ENCODE data around the gene FKBP5.
"Not testable (repeated sequence)": the region's sequence is repeated elsewhere in the genome, so short reads cannot be mapped to it uniquely, and the experiment has no call there.

The FKBP5 gene

GRCh38 chr6:35707714-35708407, 19.1 kb upstream of the FKBP5 start:
- no peak overlapping the region for H3K4me3 ChIP-seq (ENCODE audit: low read depth, low read length)
- in situ Hi-C loops (cut with HindIII; ENCODE audit: low sequenced_read_pairs): no loop called here
- DNase-seq (ENCODE audit: low read depth): no peak
- TF ChIP-seq, protein P1, sequence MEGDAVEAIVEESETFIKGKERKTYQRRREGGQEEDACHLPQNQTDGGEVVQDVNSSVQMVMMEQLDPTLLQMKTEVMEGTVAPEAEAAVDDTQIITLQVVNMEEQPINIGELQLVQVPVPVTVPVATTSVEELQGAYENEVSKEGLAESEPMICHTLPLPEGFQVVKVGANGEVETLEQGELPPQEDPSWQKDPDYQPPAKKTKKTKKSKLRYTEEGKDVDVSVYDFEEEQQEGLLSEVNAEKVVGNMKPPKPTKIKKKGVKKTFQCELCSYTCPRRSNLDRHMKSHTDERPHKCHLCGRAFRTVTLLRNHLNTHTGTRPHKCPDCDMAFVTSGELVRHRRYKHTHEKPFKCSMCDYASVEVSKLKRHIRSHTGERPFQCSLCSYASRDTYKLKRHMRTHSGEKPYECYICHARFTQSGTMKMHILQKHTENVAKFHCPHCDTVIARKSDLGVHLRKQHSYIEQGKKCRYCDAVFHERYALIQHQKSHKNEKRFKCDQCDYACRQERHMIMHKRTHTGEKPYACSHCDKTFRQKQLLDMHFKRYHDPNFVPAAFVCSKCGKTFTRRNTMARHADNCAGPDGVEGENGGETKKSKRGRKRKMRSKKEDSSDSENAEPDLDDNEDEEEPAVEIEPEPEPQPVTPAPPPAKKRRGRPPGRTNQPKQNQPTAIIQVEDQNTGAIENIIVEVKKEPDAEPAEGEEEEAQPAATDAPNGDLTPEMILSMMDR (IDR thresholded peaks at IDR 0.05; ENCODE audit: low read depth, low read length, missing control alignments): no peak

- H3K4me3 ChIP-seq (ENCODE audit: low read depth, low read length): no peak overlapping the region
- TF ChIP-seq, protein P1 (IDR thresholded peaks at IDR 0.05; ENCODE audit: low read depth, low read length, missing control alignments): no peak
- in situ Hi-C loops (cut with HindIII; ENCODE audit: low sequenced_read_pairs): no loop called here
- DNase-seq (ENCODE audit: low read depth): no peak
Measured at GRCh38 chr6:35706468-35706867, 17.8 kb upstream of the FKBP5 start.

GRCh38 chr6:35703554-35703953, 14.8 kb upstream of the FKBP5 start:
- TF ChIP-seq, protein P1 (IDR thresholded peaks at IDR 0.05; ENCODE audit: low read depth, low read length, missing control alignments): no peak
- DNase-seq (ENCODE audit: low read depth): no peak
- in situ Hi-C loops (cut with HindIII; ENCODE audit: low sequenced_read_pairs): no loop called here
- H3K4me3 ChIP-seq (ENCODE audit: low read depth, low read length): no peak overlapping the region

- TF ChIP-seq, protein P1 (IDR thresholded peaks at IDR 0.05; ENCODE audit: low read depth, low read length, missing control alignments): no peak
- no peak for DNase-seq (ENCODE audit: low read depth)
- no peak overlapping the region for H3K4me3 ChIP-seq (ENCODE audit: low read depth, low read length)
- in situ Hi-C loops (cut with HindIII; ENCODE audit: low sequenced_read_pairs): no loop called here
Measured at GRCh38 chr6:35698858-35699257, 10.1 kb upstream of the FKBP5 start.

DNA sequence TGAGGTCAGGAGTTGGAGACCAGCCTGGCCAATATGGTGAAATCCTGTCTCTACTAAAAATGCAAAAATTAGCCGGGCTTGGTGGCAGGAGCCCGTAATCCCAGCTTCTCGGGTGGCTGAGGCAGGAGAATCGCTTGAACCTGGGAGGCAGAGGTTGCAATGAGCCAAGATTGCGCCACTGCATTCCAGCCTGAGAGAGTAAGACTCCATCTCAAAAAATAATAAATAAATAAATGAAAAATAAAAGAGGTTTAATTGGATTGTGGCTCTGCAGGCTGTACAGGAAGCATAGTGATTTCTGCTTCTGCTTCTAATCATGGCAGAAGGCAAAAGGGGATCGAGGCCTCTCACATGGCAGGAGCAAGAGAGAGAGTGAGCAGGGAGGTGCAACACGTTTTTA, 9.7 kb upstream of the FKBP5 start:
- H3K4me3 ChIP-seq (ENCODE audit: low read depth, low read length); DNase-seq (ENCODE audit: low read depth); in situ Hi-C loops (cut with HindIII; ENCODE audit: low sequenced_read_pairs): not testable (repeated sequence)

DNA sequence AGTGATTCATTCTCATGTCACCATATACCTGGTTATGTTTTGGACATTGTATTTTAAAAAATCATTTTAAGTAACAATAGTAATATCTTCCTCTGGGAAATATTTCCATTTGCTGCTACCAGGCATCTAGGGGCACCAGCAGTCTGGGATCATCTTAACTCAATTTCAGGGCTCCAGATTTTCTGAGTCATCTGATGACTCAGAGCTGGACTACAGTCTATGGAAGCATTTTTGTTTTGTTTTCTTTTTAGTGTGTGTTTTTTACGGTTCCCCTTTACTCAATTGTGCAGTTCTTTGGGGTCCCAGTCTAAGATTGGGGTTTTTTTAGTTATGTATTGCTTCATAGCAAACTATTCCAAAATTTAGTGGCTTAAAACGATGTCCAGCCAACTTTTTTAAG, 5.7 kb upstream of the FKBP5 start:
- TF ChIP-seq, protein P1 (IDR thresholded peaks at IDR 0.05; ENCODE audit: low read depth, low read length, missing control alignments): no peak
- DNase-seq (ENCODE audit: low read depth): no peak
- H3K4me3 ChIP-seq (ENCODE audit: low read depth, low read length): no peak overlapping the region
- in situ Hi-C loops (cut with HindIII; ENCODE audit: low sequenced_read_pairs): no loop called here

DNA sequence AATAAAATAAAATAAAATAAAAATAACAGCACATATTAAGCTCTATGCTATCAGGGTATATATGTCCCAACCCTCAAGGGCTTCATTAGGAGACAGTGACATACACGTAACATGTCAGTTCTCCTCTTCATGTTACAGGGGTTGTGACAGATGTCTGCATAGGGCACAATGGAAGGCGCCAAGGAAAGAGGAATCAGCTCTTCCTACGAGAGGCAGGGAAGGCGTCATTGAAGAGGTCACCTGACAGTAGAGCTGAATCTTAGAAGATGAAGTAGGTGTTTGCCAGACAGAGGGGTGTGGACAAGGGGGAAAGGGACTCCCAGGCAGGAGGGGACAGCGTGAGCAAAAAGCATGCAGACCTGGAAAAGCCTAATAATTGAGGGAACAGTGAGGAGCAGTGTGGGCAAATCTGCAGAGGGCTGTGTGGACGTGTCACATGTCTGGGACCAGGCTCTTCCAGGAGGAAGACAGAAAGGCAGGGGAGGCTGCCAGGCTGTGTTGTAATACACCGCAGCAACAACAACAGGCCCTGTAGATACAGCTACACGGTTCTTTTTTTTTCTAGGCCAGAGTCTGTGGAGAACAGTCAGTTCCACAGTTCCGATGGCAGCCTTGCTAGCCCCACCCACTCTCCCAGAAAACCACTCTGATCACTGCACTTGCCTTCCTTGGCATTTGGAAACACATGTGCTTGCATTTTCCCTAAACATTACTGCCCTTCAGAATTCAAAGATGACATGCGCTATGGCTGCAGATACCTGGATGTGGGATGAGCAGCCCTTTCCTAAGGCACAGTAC, 2.5 kb upstream of the FKBP5 start:
- in situ Hi-C loops (cut with HindIII; ENCODE audit: low sequenced_read_pairs): no loop called here
- TF ChIP-seq, protein P1 (IDR thresholded peaks at IDR 0.05; ENCODE audit: low read depth, low read length, missing control alignments): no peak
- no peak overlapping the region for H3K4me3 ChIP-seq (ENCODE audit: low read depth, low read length)
- no peak for DNase-seq (ENCODE audit: low read depth)
